Measurements from ENCODE around the gene PDE10A.

Gene PDE10A

GRCh38 chr6:165448210-165448609 is 214.8 kb downstream of the PDE10A start:
- DNase-seq (ENCODE audit: low read depth), result no peak
- TF ChIP-seq, protein P1, sequence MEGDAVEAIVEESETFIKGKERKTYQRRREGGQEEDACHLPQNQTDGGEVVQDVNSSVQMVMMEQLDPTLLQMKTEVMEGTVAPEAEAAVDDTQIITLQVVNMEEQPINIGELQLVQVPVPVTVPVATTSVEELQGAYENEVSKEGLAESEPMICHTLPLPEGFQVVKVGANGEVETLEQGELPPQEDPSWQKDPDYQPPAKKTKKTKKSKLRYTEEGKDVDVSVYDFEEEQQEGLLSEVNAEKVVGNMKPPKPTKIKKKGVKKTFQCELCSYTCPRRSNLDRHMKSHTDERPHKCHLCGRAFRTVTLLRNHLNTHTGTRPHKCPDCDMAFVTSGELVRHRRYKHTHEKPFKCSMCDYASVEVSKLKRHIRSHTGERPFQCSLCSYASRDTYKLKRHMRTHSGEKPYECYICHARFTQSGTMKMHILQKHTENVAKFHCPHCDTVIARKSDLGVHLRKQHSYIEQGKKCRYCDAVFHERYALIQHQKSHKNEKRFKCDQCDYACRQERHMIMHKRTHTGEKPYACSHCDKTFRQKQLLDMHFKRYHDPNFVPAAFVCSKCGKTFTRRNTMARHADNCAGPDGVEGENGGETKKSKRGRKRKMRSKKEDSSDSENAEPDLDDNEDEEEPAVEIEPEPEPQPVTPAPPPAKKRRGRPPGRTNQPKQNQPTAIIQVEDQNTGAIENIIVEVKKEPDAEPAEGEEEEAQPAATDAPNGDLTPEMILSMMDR (conservative IDR thresholded peaks at IDR 0.05; ENCODE audit: low read length), result no peak

GRCh38 chr6:165447141-165447540 is 215.9 kb downstream of the PDE10A start:
- no peak overlapping the region for H3K4me3 ChIP-seq (ENCODE audit: low read length)
- TF ChIP-seq, protein P1 (conservative IDR thresholded peaks at IDR 0.05; ENCODE audit: low read length), result no peak
- DNase-seq (ENCODE audit: low read depth), result no peak

More at GRCh38 chr6:165448210-165448609, 214.8 kb downstream of the PDE10A start:
- no peak overlapping the region for H3K4me3 ChIP-seq (ENCODE audit: low read length)

GRCh38 chr6:165446331-165446730 is 216.7 kb downstream of the PDE10A start:
- DNase-seq (ENCODE audit: low read depth), result no peak
- H3K4me3 ChIP-seq (ENCODE audit: low read length), result no peak overlapping the region
- TF ChIP-seq, protein P1 (conservative IDR thresholded peaks at IDR 0.05; ENCODE audit: low read length), result no peak

DNA sequence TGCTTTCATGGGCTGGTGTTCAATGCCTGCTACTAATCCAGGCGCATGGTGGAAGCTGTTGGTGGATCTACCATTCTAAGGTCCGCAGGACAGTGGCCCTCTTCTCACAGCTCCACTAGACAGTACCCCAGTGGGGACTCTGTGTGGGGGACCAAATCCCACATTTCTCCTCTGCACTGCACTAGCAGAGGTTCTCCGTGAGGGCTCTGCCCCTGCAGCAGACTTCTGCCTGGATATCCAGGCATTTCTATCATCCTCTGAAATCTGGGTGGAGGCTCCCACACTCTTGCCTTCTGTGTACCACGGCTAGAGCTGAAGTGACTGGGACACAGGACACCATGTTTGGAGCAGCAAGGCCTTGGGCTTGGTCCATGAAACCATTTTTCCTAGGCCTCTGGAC is 219.6 kb downstream of the PDE10A start:
- TF ChIP-seq, protein P1 (conservative IDR thresholded peaks at IDR 0.05; ENCODE audit: low read length), result no peak
- H3K4me3 ChIP-seq (ENCODE audit: low read length), result no peak overlapping the region
- DNase-seq (ENCODE audit: low read depth), result no peak

DNA sequence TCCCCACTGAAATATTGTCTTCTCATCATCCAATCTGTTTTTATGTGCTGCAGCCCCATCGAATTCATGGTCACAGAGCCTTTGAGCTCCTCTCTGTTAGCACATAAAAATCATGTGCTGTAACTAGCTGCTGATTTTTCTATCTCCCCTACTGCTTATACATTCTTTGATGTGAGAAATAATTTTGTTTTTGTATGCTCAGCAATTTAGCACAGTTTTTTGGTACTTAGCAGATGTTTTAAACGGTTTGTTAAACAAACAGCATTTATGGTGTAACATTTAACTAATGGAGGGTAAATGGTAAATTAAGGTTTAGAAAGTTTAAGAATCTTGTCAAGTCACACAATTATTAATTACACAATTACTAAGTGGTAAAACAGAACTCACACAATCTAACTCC is 221.9 kb downstream of the PDE10A start:
- no peak for DNase-seq (ENCODE audit: low read depth)
- TF ChIP-seq, protein P1 (conservative IDR thresholded peaks at IDR 0.05; ENCODE audit: low read length), result no peak
- H3K4me3 ChIP-seq (ENCODE audit: low read length), result no peak overlapping the region

GRCh38 chr6:165439928-165440554 is 223.0 kb downstream of the PDE10A start:
- DNase-seq (ENCODE audit: low read depth), result peak; percentile 54
- H3K4me3 ChIP-seq (ENCODE audit: low read length), result no peak overlapping the region
- TF ChIP-seq, protein P1 (conservative IDR thresholded peaks at IDR 0.05; ENCODE audit: low read length), result peak; percentile 67

GRCh38 chr6:165426892-165427291 is 236.1 kb downstream of the PDE10A start:
- TF ChIP-seq, protein P1 (conservative IDR thresholded peaks at IDR 0.05; ENCODE audit: low read length), result no peak
- H3K4me3 ChIP-seq (ENCODE audit: low read length), result no peak overlapping the region
- DNase-seq (ENCODE audit: low read depth), result no peak
